H1 (cell line): ENCODE results near the gene TNFRSF1A. TPM values are rescaled to one million over a fixed set of nuclear protein-coding genes. Genes with fewer than 3 reads are reported as not detected.

Experiments
- CTCF ChIA-PET: fragments of 300-600 bp; sonication (Branson Sonifier 250); formaldehyde crosslinking; loops from one replicate; lab custom pipeline; 2021; ENCODE audit not compliant: partially characterized antibody; lab: Charles Lee
- POLR2A ChIA-PET: fragments of 300-600 bp; sonication (Branson Sonifier 250); formaldehyde crosslinking; loops from one replicate; lab custom pipeline; 2021; ENCODE audit warnings: inconsistent platforms; ENCODE audit not compliant: partially characterized antibody; lab: Charles Lee
- DNase-seq, 2 experiments: peaks; one replicate each; pipeline versions ENCODE4 v3.0.0 to v3.0.0-alpha.2; 2010 to 2022; ENCODE audit warnings: low spot score in 2 of 2, low read depth in 1 of 2, mixed read lengths in 1 of 2
- FAIRE-seq: peaks from 2 replicates; lab custom pipeline; 2011; peaks lifted over from hg19 to GRCh38; lab: Jason Lieb, UNC
- H2AFZ ChIP-seq: 2 replicates; pipeline ENCODE4 v1.8.1; 2012; ENCODE audit warnings: low read length, inconsistent platforms
- H2AK5ac ChIP-seq: 2 replicates; pipeline ENCODE4 v1.6.1; 2013; ENCODE audit warnings: low read depth, low read length
- H2BK120ac ChIP-seq: replicated peaks from 2 replicates; pipeline ENCODE3; 2013; ENCODE audit warnings: low read depth, low read length, inconsistent platforms
- H2BK12ac ChIP-seq: 2 replicates; pipeline ENCODE4 v1.6.1; 2013; ENCODE audit warnings: low read depth, low read length
- H2BK15ac ChIP-seq: 2 replicates; pipeline ENCODE4 v1.6.1; 2013; ENCODE audit warnings: low read length
- H2BK20ac ChIP-seq: 2 replicates; pipeline ENCODE4 v1.6.1; 2013; ENCODE audit warnings: low read length
- H2BK5ac ChIP-seq: 2 replicates; pipeline ENCODE4 v1.6.1; 2013; ENCODE audit warnings: low read depth, low read length
- H3K14ac ChIP-seq: 2 replicates; pipeline ENCODE4 v1.6.1; 2013; ENCODE audit warnings: inconsistent platforms; ENCODE audit not compliant: insufficient read length
- H3K18ac ChIP-seq: 2 replicates; pipeline ENCODE4 v1.6.1; 2013; ENCODE audit warnings: low read length; ENCODE audit errors: extremely low read depth
- H3K23ac ChIP-seq: 2 replicates; pipeline ENCODE4 v1.6.1; 2013; ENCODE audit warnings: inconsistent platforms; ENCODE audit not compliant: insufficient read length
- H3K23me2 ChIP-seq: 2 replicates; pipeline ENCODE4 v1.6.1; 2013; ENCODE audit warnings: low read depth, low read length
- H3K27ac ChIP-seq: 2 replicates; pipeline ENCODE4 v1.6.1; 2011; ENCODE audit warnings: low read depth, low read length, inconsistent platforms
- H3K27me3 ChIP-seq, 4 experiments: replicated peaks in 1 of 4; 1 replicate in 1 of 4; 2 replicates in 3 of 4; pipeline versions ENCODE4 v1.6.1 to v1.8.1; 2011 to 2013; ENCODE audit warnings: low read length in 3 of 4, mild to moderate bottlenecking in 3 of 4, inconsistent platforms in 2 of 4, mixed read lengths in 2 of 4, moderate library complexity in 1 of 4; ENCODE audit not compliant: control insufficient read depth in 3 of 4, insufficient read depth in 3 of 4; ENCODE audit errors: extremely low read depth in 1 of 4
- H3K36me3 ChIP-seq, 4 experiments: 2 replicates each; pipeline versions ENCODE4 v1.6.1 to v1.8.1; 2011 to 2013; ENCODE audit warnings: mild to moderate bottlenecking in 4 of 4, low read length in 3 of 4, moderate library complexity in 2 of 4, control low read depth in 1 of 4, inconsistent platforms in 1 of 4; ENCODE audit not compliant: insufficient read depth in 4 of 4, control insufficient read depth in 2 of 4
- H3K4ac ChIP-seq: replicated peaks from 2 replicates; pipeline ENCODE3; 2013; ENCODE audit warnings: low read length, low read depth, mixed read lengths, inconsistent platforms; ENCODE audit not compliant: insufficient read length
- H3K4me1 ChIP-seq, 4 experiments: replicated peaks in 1 of 4; 1 replicate in 1 of 4; 2 replicates in 3 of 4; pipeline versions ENCODE4 v1.6.1 to v1.8.1; 2011 to 2013; ENCODE audit warnings: low read length in 3 of 4, inconsistent platforms in 2 of 4, mixed read lengths in 1 of 4; ENCODE audit not compliant: insufficient read depth in 4 of 4, control insufficient read depth in 3 of 4
- H3K4me2 ChIP-seq, 2 experiments: 2 replicates each; pipeline versions ENCODE4 v1.6.1 to v1.8.1; 2011 to 2013; ENCODE audit warnings: low read depth in 2 of 2, low read length in 2 of 2, control low read depth in 1 of 2, inconsistent platforms in 1 of 2, mild to moderate bottlenecking in 1 of 2; ENCODE audit not compliant: insufficient read depth in 1 of 2
- H3K4me3 ChIP-seq, 4 experiments: fragments of 200-600, 300-600 bp in 1 of 4; sonication (generic), shearing (Covaris generic), sonication (Bioruptor Twin) in 1 of 4; 2 replicates each; pipeline versions ENCODE4 v1.5.1 to v1.8.1; 2011 to 2016; ENCODE audit warnings: low read length in 4 of 4, low read depth in 3 of 4, control low read depth in 2 of 4, inconsistent platforms in 2 of 4, mild to moderate bottlenecking in 2 of 4, mixed read lengths in 1 of 4, moderate library complexity in 1 of 4; ENCODE audit not compliant: insufficient read depth in 2 of 4; ENCODE audit errors: extremely low read depth in 1 of 4
- H3K56ac ChIP-seq: replicated peaks from 2 replicates; pipeline ENCODE3; 2013; ENCODE audit warnings: low read depth, mild to moderate bottlenecking, mixed read lengths, low read length, inconsistent platforms; ENCODE audit not compliant: insufficient read length
- H3K79me1 ChIP-seq: 2 replicates; pipeline ENCODE4 v1.6.1; 2013; ENCODE audit warnings: low read depth, low read length, control low read depth
- H3K79me2 ChIP-seq, 2 experiments: 2 replicates each; pipeline versions ENCODE4 v1.6.1 to v1.8.1; 2012 to 2013; ENCODE audit warnings: low read length in 2 of 2, mild to moderate bottlenecking in 2 of 2, inconsistent platforms in 1 of 2; ENCODE audit not compliant: insufficient read depth in 2 of 2, control insufficient read depth in 1 of 2
- H3K9ac ChIP-seq, 4 experiments: replicated peaks in 1 of 4; 1 replicate in 1 of 4; 2 replicates in 3 of 4; pipeline versions ENCODE4 v1.6.1 to v1.8.1; 2011 to 2013; ENCODE audit warnings: low read depth in 3 of 4, low read length in 3 of 4, control low read depth in 2 of 4, mild to moderate bottlenecking in 2 of 4, moderate library complexity in 2 of 4, inconsistent platforms in 1 of 4; ENCODE audit errors: extremely low read depth in 1 of 4
- H3K9me3 ChIP-seq, 2 experiments: 2 replicates each; pipeline versions ENCODE4 v1.6.1 to v1.8.1; 2012 to 2013; ENCODE audit warnings: mild to moderate bottlenecking in 2 of 2, moderate library complexity in 2 of 2, control low read depth in 1 of 2, inconsistent platforms in 1 of 2, low read depth in 1 of 2, low read length in 1 of 2, mixed read lengths in 1 of 2; ENCODE audit not compliant: insufficient read depth in 2 of 2
- H4K20me1 ChIP-seq, 2 experiments: replicated peaks in 1 of 2; 2 replicates each; pipeline versions ENCODE3 to v1.8.1; 2011 to 2013; ENCODE audit warnings: inconsistent platforms in 2 of 2, low read length in 2 of 2, mild to moderate bottlenecking in 1 of 2; ENCODE audit not compliant: insufficient read depth in 2 of 2, control insufficient read depth in 1 of 2
- H4K5ac ChIP-seq: 2 replicates; pipeline ENCODE4 v1.6.1; 2013; ENCODE audit warnings: low read length, low read depth, mixed read lengths, inconsistent platforms; ENCODE audit not compliant: insufficient read length
- H4K8ac ChIP-seq: 2 replicates; pipeline ENCODE4 v1.8.0; 2013; ENCODE audit warnings: mild to moderate bottlenecking, moderate library complexity, low read length, inconsistent platforms; ENCODE audit not compliant: insufficient read depth; ENCODE audit errors: extremely low read depth
- H4K91ac ChIP-seq: replicated peaks from 2 replicates; pipeline ENCODE3; 2013; ENCODE audit warnings: low read length, mixed read lengths, inconsistent platforms; ENCODE audit not compliant: insufficient read length
- CTBP2 ChIP-seq: IDR thresholded peaks from 2 replicates; pipeline ENCODE4 v1.7.0; 2011; ENCODE audit warnings: borderline replicate concordance, mild to moderate bottlenecking, moderate library complexity, mixed read lengths, low read length; ENCODE audit not compliant: insufficient read depth, insufficient read length
- HDAC2 ChIP-seq, 2 experiments: fragments of 300-600 bp in 1 of 2; sonication (generic) in 1 of 2; IDR thresholded peaks; 2 replicates each; pipeline ENCODE4 v1.6.1; 2011 to 2012; ENCODE audit warnings: low read depth in 2 of 2, low read length in 2 of 2, mild to moderate bottlenecking in 2 of 2, moderate library complexity in 2 of 2, borderline replicate concordance in 1 of 2, inconsistent platforms in 1 of 2
- KDM1A ChIP-seq: fragments of 200-600, 300-600 bp; sonication (generic); IDR thresholded peaks from 2 replicates; pipeline ENCODE4 v1.7.1; 2016; ENCODE audit warnings: mild to moderate bottlenecking, low read length, borderline replicate concordance
- MAFK ChIP-seq: IDR thresholded peaks from 2 replicates; pipeline ENCODE4 v1.6.1; 2012; ENCODE audit warnings: low read depth, mild to moderate bottlenecking, improper control_type of control experiment, low read length
- NANOG ChIP-seq: IDR thresholded peaks from 2 replicates; pipeline ENCODE4 v1.6.1; 2011; ENCODE audit warnings: low read length, low read depth, mild to moderate bottlenecking, inconsistent platforms; ENCODE audit not compliant: insufficient read depth, poor library complexity, severe bottlenecking
- TAF1 ChIP-seq: IDR thresholded peaks from 2 replicates; pipeline ENCODE4 v1.6.1; 2011; ENCODE audit warnings: mild to moderate bottlenecking, low read depth, low read length
- TBP ChIP-seq: IDR thresholded peaks from 2 replicates; pipeline ENCODE4 v1.6.1; 2011; ENCODE audit warnings: low read depth, low read length, improper control_type of control experiment
- ZNF274 ChIP-seq: IDR thresholded peaks from 2 replicates; pipeline ENCODE4 v1.7.0; 2012; ENCODE audit warnings: low read length, borderline replicate concordance; ENCODE audit errors: extremely low read depth
- WGBS, 2 experiments: shearing (Covaris generic) in 1 of 2; methylation state at CpG; one replicate each; pipeline versions ENCODE4 v1.1.6 to v1.1.7; 2013 to 2015; ENCODE audit warnings: low lambda C conversion rate in 2 of 2, mixed read lengths in 2 of 2, inconsistent platforms in 1 of 2, low coverage in 1 of 2, missing lambda C conversion rate in 1 of 2; ENCODE audit not compliant: insufficient replicate concordance in 2 of 2, insufficient coverage in 1 of 2, insufficient read length in 1 of 2; ENCODE audit errors: extremely low coverage in 1 of 2, missing lambda C conversion rate in 1 of 2; 5-methylcytosine and 5-hydroxymethylcytosine counted together
- polyA plus RNA-seq, 7 experiments: library from polyadenylated mRNA; depleted of rRNA in 3 of 7; stranded (reverse) in 5 of 7; unstranded in 2 of 7; fragments of >200 nt in 5 of 7; fragments of 200-250 nt in 2 of 7; gene quantifications; 1 replicate in 5 of 7; 2 replicates in 1 of 7; 4 replicates in 1 of 7; pipeline versions ENCODE4 v1.2.1 to v1.2.3, GENCODE V29; 2011 to 2013; ENCODE audit warnings: missing spikeins in 2 of 7, mixed read lengths in 2 of 7
- total RNA-seq: library from RNA; stranded (reverse); fragmentation: NEBNext Ultra II Directional; extraction: Animal tissue kit (Norgen Biotek cat#: 25700); gene quantifications from 2 replicates; pipeline ENCODE4 v1.2.1, GENCODE V29; 2021
- TF ChIP-seq, protein P1 (sequence below): IDR thresholded peaks from 2 replicates; pipeline ENCODE4 v1.6.1; 2011; ENCODE audit warnings: low read length, improper control_type of control experiment

The TNFRSF1A gene
- total and polyA plus RNA-seq, 2 of the 8 experiments (the other 6 are each of a cell fraction or from before 2014, with no cell fraction given): 28.7 to 42.1 TPM

DNA sequence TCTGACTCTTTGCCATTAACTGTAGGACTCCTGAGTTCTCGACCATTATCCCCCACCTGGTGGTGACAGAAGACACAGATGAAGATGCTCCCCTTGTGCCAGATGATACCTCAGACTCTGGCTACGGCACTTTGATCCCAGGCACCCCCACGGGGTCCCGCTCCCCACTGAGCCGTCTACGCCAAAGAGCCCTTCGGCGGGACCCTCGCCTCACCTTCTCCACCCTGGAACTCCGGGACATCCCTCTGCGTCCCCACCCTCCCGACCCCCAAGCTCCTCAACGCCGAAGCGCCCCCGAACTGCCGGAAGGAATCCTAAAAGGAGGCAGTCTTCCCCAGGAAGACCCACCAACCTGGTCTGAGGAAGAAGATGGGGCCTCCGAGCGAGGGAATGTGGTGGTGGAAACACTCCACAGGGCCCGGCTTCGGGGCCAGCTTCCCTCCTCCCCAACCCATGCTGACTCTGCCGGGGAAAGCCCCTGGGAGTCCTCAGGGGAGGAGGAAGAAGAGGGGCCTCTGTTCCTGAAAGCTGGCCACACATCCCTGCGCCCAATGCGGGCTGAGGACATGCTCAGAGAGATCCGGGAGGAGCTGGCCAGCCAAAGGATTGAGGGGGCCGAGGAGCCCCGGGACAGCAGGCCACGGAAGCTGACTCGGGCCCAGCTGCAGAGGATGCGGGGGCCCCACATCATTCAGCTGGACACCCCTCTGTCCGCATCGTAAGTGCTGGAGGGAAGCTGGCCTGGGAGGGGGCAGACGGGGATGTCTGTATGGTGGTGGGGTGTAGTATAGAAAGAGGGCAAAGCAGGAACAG, 14.4 kb downstream of the TNFRSF1A start:
- POLR2A ChIA-PET: interaction anchor here (0.6 to 17.5 kb wide), 13 partner anchors 14 to 285 kb away, joined by 3 to 286 read pairs (median 5); partner anchors contain the start of genes GAPDH, LTBR, SCNN1A and TNFRSF1A
- no peak for TF ChIP-seq TBP
- TF ChIP-seq MAFK: no peak
- TF ChIP-seq NANOG: no peak
- no peak for TF ChIP-seq KDM1A
- no peak for TF ChIP-seq ZNF274
- no peak for TF ChIP-seq TAF1
- no peak for TF ChIP-seq HDAC2 (IDR thresholded peaks at IDR 0.05; ENCODE audit: borderline replicate concordance in 1 of 2, low read depth in 2 of 2, low read length in 2 of 2)
- TF ChIP-seq, protein P1, sequence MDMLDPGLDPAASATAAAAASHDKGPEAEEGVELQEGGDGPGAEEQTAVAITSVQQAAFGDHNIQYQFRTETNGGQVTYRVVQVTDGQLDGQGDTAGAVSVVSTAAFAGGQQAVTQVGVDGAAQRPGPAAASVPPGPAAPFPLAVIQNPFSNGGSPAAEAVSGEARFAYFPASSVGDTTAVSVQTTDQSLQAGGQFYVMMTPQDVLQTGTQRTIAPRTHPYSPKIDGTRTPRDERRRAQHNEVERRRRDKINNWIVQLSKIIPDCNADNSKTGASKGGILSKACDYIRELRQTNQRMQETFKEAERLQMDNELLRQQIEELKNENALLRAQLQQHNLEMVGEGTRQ: no peak
- TF ChIP-seq CTBP2: no peak

More for the DNA sequence above, 14.4 kb downstream of the TNFRSF1A start:
- Histone ChIP-seq H4K8ac (no peak overlapping the region; the same call in 1 of the 2 replicates), H3K9me3 (no peaks in the 10 kb centered on the region), H3K4ac (no peak overlapping the region), H3K27me3 (no peaks in the 10 kb centered on the region), H4K20me1 (no peaks in the 10 kb centered on the region), H3K27ac (no peak overlapping the region), H3K36me3 (peaks cover 7 to 32% (median 17%) of the 10 kb centered on the region in 4 experiments; a peak in 5 of 8 replicates), H2BK120ac (no peak overlapping the region), H4K5ac (no peak overlapping the region), H3K23ac (no peak overlapping the region), H3K14ac (no peak overlapping the region), H3K4me3 (no peak overlapping the region), H3K79me2 (no peaks in the 10 kb centered on the region), H3K4me1 (peaks cover 9 to 44% (median 27%) of the 10 kb centered on the region in 4 experiments), H3K4me2 (no peak overlapping the region; a peak in 1 of 4 replicates), H2BK5ac (no peak overlapping the region), H2AFZ (no peak overlapping the region), H2BK15ac (no peak overlapping the region), H3K18ac (no peak overlapping the region), H2BK12ac (0 out of 2 replicates have a peak overlapping the region, but pooled peaks have one; percentile 90), H4K91ac (no peak overlapping the region), H2BK20ac (no peak overlapping the region), H3K23me2 (peaks cover 4% of the 10 kb centered on the region; the same call in 1 of the 2 replicates), H2AK5ac (no peak overlapping the region), H3K9ac (no peak overlapping the region), H3K79me1 (no peaks in the 10 kb centered on the region; the same call in 1 of the 2 replicates), H3K56ac (no peak overlapping the region)
- FAIRE-seq (no peak), DNase-seq (no peak)
- CTCF ChIA-PET: interaction anchor here (0.7 to 7.8 kb wide), 27 partner anchors 11 to 255 kb away, joined by 3 to 109 read pairs (median 8); partner anchors contain the start of genes LTBR, SCNN1A and TNFRSF1A
- 85% methylated on average over 22 of the region's 33 CpGs; no CpG with 5 or more reads in 1 of the 2 experiments for WGBS, 2 experiments
